Head of caudate nucleus (tissue), 42 donors: ENCODE data around the gene OSBPL5.

Source experiments
- DNase-seq, 42 donors: peaks; one replicate each; pipeline versions ENCODE4 v3.0.0 to v3.0.0-alpha.2; 2020 to 2021; ENCODE audit warnings: mixed read lengths in 7 of 42
- intact Hi-C: fragments of 100-400 bp; cut with DNase I; formaldehyde crosslinking; loops from one replicate; pipeline ENCODE4 v1.15.0; 2022

Gene OSBPL5

DNA sequence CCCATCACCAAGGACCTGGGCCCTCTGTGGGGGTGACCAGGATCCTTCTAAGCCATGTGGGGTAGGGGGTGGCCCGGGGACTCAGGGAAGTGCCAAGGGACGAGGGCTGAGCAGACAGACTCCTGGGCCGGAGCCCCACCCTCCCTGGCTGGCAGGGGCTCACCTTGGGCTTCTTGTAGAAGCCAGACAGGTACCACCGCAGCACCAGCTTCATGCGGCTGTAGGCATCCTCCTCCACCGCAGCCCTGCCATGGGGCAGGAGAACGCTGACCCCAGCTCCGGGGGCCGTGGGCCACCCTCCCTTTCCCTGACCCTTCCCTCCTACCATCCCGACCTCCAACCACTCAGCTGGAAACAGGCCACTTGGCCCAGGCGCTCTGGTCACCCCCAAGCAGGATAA lies 62.0 kb downstream of the OSBPL5 start:
- intact Hi-C loops: no loop called here

DNA sequence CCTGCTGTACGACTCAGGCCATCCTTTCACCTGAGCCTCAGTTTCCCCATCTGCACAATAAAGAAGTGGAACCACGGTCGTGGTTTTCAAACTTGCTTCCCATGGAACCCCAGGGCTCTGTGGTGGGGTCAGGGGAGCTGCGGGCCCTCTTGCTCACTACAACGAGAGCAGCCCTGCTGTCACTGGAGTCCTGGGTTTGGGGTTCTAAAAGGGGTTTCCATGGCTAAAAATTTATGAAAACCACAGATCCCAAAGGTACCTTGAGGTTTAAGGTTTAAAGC lies 62.5 kb downstream of the OSBPL5 start:
- intact Hi-C loops: no loop called here
- DNase-seq: peak in 3 of 42 donors; percentile 2 to 34 (median 12)

More for the DNA sequence above, 62.0 kb downstream of the OSBPL5 start:
- peak in 12 of 42 donors; percentile 1 to 27 (median 6) for DNase-seq

DNA sequence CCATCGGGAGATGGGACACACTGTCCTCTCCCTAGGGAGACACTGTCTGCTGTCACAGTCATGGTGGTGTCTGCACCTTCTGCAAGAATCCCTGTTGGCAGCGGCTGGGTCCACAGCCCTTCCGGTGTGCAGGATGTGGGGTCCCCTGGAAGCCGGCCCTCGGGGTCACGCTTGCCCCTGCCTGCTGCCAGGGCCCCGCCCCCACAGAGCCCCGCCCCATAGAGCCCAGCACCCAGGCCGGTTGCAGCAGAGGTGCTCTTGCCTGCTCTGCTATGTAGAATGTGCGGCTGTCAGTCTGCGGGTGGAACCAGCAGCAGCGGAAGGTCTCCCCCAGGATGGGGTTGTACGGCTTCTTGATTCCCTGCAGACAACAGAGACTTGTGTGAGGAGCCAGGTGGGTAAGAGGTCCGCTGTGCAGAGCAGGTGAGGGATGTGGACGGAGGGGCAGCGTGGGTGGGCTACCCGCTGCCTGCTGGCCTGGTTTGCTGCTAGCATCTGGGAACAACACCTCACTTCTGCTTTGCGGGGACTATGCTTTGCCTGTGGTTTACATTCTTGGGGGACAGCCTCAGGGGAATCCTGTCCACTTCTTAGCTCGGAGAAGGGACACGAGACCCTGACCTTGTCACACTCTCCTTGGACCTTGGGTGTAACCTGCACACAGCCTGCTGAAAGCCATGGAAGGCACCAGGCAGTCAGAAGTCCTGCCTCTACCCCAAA lies 63.0 kb downstream of the OSBPL5 start:
- peak in 7 of 42 donors; percentile 4 to 30 (median 16) for DNase-seq
- intact Hi-C loops: no loop called here

DNA sequence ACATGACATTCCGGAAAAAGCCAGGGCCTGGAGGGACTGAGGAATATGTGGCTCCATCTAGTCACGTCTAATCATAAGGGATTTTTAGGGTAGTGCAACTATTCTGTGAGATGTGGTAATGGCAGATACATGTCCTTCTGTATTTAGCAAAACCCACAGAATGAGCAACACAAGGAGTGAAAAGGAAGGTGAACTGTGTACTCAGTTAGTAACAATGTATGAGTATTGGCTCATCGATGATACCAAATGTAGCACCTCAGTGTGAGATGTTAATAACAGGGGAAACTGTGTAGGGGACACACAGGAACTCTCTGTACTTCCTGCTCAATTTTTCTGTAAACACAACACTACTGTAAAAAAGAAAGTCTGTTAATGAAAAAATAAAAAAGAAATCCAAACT lies 65.9 kb downstream of the OSBPL5 start:
- intact Hi-C loops: no loop called here

DNA sequence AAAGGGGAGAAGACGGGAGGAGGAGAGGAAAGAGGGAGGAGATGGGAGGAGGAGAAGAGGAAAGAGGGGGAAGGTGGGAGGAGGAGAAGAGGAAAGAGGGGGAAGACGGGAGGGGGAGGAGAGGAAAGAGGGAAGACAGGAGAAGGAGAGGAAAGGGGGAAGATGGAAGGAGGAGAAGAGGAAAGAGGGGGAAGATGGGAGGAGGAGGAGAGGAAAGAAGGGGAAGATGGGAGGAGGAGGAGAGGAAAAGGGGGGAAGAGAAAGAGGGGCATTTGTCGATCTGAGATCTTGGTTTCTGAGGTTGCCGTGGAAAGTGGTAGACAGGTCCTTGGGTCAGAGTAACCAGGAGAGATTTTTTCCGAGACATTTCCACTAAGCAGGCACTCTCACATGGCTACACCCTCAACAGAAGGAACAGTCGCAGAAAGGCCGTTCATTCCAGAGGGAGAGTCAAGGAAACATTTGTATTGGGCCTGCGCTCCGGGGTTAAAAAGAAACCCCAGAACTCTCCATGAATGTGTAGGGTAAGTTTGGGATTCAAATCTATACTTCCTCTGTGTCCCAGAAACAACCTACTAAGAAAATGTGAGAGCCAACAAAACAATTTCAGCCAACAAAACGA lies 68.1 kb downstream of the OSBPL5 start:
- peak in 4 of 42 donors; percentile 4 to 24 (median 17) for DNase-seq
- intact Hi-C loops: no loop called here

More for the DNA sequence above, 65.9 kb downstream of the OSBPL5 start:
- no peak for DNase-seq

DNA sequence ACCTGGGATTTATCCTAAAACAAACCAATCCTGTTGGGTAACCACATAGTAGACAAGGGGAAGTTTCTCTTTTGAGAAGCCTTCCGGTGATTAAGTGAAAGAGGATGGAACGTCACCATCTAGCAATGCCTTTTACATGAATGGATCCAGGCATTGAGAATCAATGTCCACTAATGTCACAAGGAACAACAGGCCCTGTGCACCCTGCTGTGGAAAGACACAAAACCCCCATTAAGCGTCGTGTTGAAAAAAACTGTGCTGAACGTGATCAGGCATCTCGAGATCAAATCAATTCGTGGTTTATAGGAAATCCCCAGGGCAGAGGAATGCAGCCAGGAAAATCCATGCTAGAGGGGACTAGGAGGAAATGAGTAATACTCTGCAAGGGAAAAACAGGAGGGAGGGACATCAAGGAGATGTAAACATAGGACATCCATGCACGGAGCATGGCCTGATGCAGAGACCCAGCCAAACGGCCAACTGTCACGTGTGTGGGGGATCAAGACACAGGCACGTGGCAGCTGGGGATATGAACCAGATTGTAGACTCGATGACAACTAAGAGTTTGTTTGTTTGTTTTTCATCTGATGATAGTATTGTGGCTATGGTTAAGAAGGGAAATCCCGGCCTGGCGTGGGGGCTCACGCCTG lies 69.3 kb downstream of the OSBPL5 start:
- intact Hi-C loops: no loop called here
- DNase-seq: peak in 11 of 42 donors; percentile 10 to 64 (median 27)

DNA sequence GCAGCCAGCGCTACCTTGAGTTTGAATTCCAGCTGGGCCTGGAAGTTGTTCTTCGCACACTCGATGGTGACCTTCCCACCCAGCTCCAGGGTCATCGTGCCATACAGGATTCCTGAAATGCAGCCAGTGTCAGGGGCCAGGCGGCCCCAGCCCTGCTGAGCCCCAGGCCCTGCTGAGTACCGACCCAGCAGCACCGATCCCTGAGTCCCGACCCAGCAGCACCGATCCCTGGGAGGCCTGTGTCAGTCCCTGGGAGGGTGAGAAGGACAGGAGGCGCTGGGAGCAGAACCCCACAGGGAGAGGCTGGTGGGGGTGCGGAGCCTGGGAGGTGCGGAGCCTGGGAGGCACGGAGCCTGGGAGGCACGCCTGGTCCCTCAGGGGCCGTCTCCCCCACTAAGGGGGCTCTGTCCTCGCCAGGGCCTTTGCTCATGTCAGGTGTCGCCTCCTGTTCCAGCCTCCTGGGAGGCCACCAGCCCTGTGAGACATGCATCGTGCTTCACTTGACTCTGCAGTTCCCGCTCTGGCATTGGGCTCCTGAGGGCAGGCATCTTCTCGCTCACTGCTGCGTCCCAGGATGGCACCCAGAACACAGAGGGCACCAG lies 70.8 kb downstream of the OSBPL5 start:
- intact Hi-C loops: loop anchor here (5.0 kb wide), 1 partner anchor 42 kb away; no protein-coding TSS in a partner anchor
- DNase-seq: peak in 9 of 42 donors; percentile 2 to 39 (median 20)

DNA sequence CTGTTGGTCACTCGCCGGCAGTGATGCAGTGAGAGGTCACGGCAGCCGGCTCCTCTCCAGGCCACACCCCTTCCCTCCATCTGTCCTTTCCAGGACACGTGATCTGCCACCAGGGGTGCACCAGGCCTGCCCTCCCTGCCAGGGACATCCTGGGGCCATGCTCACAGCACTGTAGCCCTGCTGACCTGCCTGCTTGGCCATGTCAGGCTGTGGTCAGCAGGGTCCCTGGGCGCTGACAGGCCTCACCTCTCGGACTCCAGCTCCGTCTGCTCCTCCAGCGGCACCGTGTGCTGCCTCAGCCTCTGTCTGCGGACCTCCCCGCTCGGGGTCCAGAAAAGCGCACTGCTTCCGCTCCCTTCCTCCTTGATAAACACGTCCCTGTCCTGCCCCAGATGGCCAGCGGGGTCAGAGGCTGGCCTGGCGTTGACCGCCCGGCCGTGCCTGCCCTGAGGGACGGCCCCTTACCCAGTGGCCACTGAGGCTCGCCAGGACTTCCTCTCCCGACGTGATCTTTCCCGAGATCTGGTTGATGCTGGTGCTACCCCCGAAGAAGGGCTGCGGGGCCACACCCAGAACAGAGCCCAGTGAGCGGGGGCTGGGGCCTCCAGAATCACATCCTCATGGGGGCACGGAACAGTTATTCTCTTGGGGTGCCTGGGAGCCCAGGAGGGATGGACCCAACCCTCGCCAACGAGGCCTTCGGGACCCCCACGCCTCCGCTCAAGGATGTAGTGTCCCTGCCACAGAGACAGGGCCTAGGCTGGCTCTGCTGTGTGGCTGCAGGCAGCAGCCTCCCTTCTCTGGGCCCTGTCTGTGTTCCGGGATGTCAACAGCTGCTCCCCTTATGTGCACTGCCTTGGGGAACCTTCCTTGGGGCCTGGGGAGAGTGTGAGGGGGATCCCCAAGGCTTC lies 71.6 kb downstream of the OSBPL5 start:
- intact Hi-C loops: loop anchor here (5.0 kb wide), 1 partner anchor 41 kb away; no protein-coding TSS in a partner anchor
- peak in 9 of 42 donors; percentile 4 to 37 (median 21) for DNase-seq

DNA sequence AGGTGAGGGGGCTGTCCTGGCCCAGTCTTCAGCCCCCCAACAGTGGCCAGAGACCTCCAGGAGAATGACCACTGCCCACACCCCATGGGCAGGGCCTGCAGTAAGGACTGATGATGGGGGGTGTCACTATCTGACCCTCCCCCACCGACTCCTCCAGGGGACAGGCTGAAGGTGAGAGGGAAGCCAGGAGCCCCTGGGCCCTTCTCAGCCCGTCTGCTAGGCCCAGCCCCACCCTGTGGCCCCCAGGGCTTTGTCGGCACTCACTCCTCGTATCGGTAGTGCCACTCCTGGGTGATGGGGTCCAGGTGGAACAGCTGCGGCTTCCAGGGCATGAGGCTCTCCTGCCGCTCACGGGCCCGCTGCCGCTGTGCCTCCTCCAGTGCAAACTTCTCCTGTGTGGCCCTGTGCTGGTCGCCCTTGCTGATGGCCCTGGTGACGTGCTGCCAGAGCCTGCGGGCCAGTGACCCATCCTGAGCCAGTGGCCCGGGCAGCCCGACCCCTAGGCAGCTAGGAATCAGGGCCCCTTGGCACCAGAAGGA lies 72.4 kb downstream of the OSBPL5 start:
- intact Hi-C loops: loop anchor here (5.0 kb wide), 1 partner anchor 40 kb away; no protein-coding TSS in a partner anchor
- peak in 8 of 42 donors; percentile 5 to 40 (median 18) for DNase-seq

DNA sequence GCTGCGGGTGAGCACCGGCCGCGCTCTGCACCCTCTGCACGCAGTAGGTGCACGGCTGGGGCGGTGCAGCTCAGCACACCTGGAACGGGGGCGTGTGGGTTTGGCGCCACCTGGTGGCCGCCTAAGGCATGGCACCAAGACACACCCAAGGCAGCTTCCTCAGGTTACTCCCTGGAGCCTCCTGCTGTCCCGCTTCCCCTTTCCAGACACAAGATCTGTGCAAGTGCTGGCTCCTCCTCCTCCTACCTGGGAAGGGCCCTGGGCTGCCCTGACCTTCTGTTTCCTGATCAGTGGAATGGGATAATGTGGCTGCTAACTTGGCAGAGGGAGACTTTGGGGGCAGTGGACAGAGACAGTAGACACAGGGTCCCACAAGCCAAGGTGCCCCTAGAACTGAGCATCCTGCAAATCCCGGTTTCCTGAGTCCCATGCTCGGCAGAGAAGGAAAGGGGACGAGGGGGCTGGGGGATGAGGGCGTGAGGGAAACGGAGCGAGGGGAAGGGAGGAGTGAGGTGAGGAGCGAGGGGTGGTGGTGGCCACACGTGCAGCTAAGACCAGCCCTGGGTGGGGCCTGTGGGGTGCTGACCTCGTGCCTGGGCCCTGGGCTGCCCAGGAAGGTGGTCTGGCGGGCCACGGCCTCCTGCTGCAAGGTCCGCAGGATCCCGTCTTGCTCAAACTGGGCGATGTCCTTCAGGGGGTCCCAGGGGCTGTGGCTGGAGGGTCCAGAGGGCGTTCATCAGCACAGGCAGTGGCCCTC lies 73.1 kb downstream of the OSBPL5 start:
- intact Hi-C loops: loop anchor here (2.0 to 5.0 kb wide), 2 partner anchors 40 to 55 kb away; no protein-coding TSS in a partner anchor
- DNase-seq: peak; percentile 54 to 88 (median 75)

DNA sequence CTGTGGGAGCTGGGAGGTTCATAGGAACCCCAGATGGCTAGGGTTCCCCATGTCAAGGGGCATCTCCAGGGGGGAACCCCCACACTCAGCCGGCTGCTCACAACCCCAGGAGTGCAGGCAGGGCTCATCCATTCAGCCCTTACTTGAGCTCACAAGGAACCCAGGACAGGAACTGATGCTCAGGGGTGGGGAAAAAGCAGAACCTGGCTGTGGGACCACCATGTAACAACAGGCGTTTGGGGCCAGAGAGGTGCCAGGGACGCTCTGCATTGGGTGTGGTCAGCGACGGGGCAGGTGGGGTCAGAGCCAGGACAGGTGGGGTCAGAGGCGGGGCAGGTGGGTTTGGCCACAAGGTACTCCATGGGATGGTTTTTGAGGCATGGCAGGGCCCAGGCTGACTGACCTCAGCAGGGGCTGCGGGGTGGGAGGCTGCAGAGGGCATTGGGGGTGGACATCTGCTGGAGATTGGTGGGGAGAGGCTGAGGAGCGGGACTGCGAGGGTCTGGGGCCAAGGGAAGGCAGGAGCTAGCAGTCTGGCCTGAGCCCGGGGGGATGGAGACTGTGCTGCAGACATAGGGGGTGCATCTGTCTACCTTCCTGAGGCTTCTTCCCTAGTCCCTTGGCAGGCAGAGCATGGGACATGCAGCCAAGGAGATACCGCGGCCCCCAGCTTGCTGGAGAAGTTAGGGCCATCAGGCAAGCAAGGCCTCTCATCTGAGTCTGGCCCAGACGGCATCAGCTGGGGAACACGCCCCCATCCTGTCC lies 73.8 kb downstream of the OSBPL5 start:
- DNase-seq: peak in 5 of 42 donors; percentile 6 to 34 (median 16)
- intact Hi-C loops: loop anchor here (2.0 to 5.0 kb wide), 2 partner anchors 39 to 54 kb away; no protein-coding TSS in a partner anchor

DNA sequence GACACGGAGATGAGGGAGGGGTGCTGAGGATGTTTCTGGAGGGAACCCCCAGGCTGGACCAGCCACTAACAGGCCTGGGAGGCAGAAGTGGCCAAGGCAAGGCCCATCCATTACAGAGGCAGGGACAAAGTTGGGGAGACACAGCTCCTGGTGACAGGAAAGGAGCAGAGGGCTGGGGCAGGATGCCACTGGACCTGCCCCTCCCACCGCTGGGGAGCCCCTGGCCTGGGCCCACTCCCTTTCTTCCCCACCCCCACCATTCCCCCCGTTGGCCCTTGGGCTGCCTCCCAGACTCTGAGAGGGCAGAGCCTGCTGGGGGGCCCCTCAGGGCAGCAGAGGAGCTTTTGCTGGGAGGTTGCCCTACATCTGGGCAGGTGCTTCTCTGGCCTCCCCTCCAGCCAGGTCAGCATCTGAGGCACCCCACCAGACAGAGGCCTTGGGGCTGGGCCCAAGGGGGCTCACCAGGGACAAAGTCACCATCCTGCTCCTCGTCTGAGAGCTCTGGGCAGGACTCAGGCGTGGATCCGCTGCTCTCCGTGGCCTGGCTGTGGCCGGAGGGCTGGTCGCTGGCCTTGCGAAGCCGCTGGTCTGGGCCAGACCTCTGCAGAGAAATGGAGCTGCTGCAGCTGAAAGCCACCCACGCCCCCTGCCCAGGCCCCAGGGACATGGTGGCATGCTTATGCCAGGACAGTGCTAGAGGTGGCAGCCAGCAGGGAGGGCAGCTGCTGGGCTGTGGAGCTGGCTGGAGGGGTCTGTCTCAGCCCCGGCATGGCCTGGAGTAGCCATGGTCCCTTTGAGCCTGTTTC lies 74.8 kb downstream of the OSBPL5 start:
- intact Hi-C loops: loop anchor here (2.0 to 5.0 kb wide), 2 partner anchors 38 to 53 kb away; no protein-coding TSS in a partner anchor
- DNase-seq: peak in 5 of 42 donors; percentile 9 to 31 (median 12)

DNA sequence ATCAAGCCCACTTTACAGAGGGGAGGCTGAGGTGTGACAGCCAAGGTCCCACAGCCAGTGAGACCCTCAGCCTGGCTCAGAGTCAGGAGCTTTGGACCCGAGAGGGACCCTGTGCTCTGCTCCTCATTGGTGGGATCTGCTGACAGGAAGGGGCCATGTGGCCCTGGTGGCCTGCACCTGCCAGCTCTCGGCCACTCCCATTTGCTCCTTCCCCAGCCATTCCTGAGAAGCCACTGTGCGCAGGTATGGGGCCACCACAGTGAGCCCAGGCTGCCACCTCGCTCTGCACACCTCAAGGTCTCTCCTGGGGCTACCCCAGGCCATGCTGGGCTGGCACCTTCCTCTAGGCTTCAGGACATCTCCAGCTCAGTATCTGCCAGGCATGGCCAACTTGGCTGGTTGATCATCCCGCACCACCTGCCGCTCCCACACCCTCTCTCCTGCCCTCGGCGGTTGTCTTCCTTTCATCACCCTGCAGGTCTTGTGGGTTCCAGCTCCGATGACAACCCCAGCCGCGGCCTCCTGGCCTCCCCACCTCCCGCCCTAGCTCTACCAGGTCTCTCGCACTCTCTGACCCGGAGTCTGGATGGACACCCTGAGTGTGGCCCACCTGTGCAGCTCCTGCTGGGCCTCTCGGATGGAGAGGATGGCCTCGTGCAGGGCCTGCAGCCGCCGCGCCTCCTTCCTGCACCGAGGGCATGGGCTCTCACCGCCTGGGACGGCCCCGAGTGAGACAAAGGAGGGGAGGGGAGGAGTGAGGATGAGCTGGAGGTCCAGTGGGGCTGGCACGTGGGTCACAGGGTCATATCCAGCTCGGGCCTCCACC lies 75.7 kb downstream of the OSBPL5 start:
- DNase-seq: peak in 3 of 42 donors; percentile 5 to 20 (median 10)
- intact Hi-C loops: loop anchor here (2.0 to 5.0 kb wide), 2 partner anchors 37 to 53 kb away; no protein-coding TSS in a partner anchor

DNA sequence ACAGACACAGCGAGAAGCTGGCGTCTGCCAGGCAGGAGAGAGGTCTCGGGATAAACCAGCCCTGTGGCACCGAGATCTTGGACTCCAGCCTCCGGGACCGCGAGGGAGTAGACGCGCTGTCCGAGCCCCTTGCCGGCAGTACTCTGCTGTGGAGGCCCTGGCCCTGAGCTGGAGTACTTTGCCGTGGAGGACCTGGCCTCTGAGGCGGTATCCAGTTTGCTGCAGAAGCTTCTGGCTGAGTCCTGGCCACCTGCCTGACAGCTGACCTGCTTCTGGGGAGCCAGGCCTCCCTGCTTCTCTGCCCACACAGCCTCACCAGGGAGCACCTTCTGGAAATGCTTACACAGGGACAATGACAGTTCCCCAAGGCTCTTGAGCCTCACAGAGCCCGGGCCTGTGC lies 76.3 kb downstream of the OSBPL5 start:
- peak in 1 of 42 donors; percentile 28 for DNase-seq
- intact Hi-C loops: no loop called here
